ENCODE results near the gene PTPRG. TPM values are rescaled to one million over a fixed set of nuclear protein-coding genes. Genes with fewer than 3 reads are reported as not detected.

Gene PTPRG
- total RNA-seq, 4 donors from 2014 or later = 33.5 to 56.6 (median 46.9) TPM

DNA sequence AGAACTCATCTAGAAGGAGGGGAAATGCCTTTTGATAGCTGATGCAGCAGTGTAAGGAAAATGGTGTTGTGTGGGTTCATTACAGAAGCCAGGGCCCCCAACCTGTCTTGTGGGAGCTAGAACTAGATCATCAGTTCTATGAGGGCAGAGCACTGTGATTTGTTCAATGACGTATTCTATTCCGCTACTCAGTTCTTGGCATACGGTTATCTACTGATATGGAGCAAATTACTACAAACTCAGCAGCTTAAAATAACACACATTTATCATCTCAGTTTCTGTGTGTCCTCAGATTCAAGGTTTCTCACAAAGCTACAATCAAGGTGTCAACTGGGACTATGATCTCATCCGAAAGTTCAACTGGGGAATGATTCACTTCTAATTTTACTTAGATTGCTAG lies 561.4 kb downstream of the PTPRG start:
- H3K27me3 ChIP-seq = no peaks in the 10 kb centered on the region
- no peak overlapping the region for H3K27ac ChIP-seq
- no peaks in the 10 kb centered on the region for H3K9me3 ChIP-seq
- TF ChIP-seq CTCF (IDR thresholded peaks at IDR 0.05) = no peak
- no peak for TF ChIP-seq POLR2A (IDR thresholded peaks at IDR 0.05)
- H3K36me3 ChIP-seq = no peaks in the 10 kb centered on the region
- no peaks in the 10 kb centered on the region for H3K4me1 ChIP-seq
- H3K4me3 ChIP-seq = no peak overlapping the region
- DNase-seq = no peak

DNA sequence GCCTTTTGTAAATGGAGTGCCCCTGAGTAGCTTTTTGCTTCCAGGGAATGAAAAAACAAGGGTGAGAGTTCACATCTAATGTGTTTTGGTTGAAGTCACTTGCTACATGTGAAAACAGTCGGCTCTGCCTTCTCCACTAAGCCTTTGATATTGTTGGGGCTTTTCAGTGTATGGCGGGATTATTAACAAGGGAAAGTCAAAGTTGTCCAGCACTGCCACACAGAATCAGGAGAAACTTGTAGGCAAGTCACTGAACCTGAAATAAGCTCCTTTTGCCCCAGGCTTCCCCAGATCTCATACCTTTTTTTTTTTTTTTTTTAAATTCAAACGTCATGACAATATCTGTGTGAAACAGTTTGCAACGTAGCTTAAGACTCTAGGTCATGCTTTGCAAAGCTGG lies 564.0 kb downstream of the PTPRG start:
- Histone ChIP-seq H3K27ac (no peak overlapping the region), H3K4me1 (no peaks in the 10 kb centered on the region), H3K4me3 (no peak overlapping the region), H3K27me3 (no peaks in the 10 kb centered on the region), H3K36me3 (no peaks in the 10 kb centered on the region), H3K9me3 (no peaks in the 10 kb centered on the region)
- TF ChIP-seq POLR2A (IDR thresholded peaks at IDR 0.05) (no peak), CTCF (IDR thresholded peaks at IDR 0.05) (no peak)
- DNase-seq = no peak

- H3K4me3 ChIP-seq = no peak overlapping the region
- no peaks in the 10 kb centered on the region for H3K9me3 ChIP-seq
- no peaks in the 10 kb centered on the region for H3K27me3 ChIP-seq
- no peak for DNase-seq
- TF ChIP-seq POLR2A (IDR thresholded peaks at IDR 0.05) (no peak), CTCF (IDR thresholded peaks at IDR 0.05) (no peak)
- H3K36me3 ChIP-seq = no peaks in the 10 kb centered on the region
- H3K4me1 ChIP-seq = no peaks in the 10 kb centered on the region
- H3K27ac ChIP-seq = no peak overlapping the region
Measured at GRCh38 chr3:62127116-62127515, 565.7 kb downstream of the PTPRG start.

- no peak overlapping the region for H3K27ac ChIP-seq
- no peaks in the 10 kb centered on the region for H3K4me1 ChIP-seq
- H3K36me3 ChIP-seq = no peaks in the 10 kb centered on the region
- no peaks in the 10 kb centered on the region for H3K9me3 ChIP-seq
- no peak overlapping the region for H3K4me3 ChIP-seq
- no peak for DNase-seq
- no peak for TF ChIP-seq CTCF (IDR thresholded peaks at IDR 0.05)
- TF ChIP-seq POLR2A (IDR thresholded peaks at IDR 0.05) = no peak
- H3K27me3 ChIP-seq = no peaks in the 10 kb centered on the region
Measured at GRCh38 chr3:62128051-62128450, 566.7 kb downstream of the PTPRG start.

GRCh38 chr3:62128681-62129080 lies 567.3 kb downstream of the PTPRG start:
- Histone ChIP-seq H3K9me3 (no peaks in the 10 kb centered on the region), H3K27me3 (no peaks in the 10 kb centered on the region), H3K4me1 (no peaks in the 10 kb centered on the region), H3K36me3 (no peaks in the 10 kb centered on the region), H3K4me3 (no peak overlapping the region), H3K27ac (no peak overlapping the region)
- TF ChIP-seq CTCF (IDR thresholded peaks at IDR 0.05) (no peak), POLR2A (IDR thresholded peaks at IDR 0.05) (no peak)
- no peak for DNase-seq

GRCh38 chr3:62131050-62131449 lies 569.7 kb downstream of the PTPRG start:
- Histone ChIP-seq H3K9me3 (no peaks in the 10 kb centered on the region), H3K4me1 (no peaks in the 10 kb centered on the region), H3K27me3 (no peaks in the 10 kb centered on the region), H3K4me3 (no peak overlapping the region), H3K36me3 (no peaks in the 10 kb centered on the region), H3K27ac (no peak overlapping the region)
- TF ChIP-seq POLR2A (IDR thresholded peaks at IDR 0.05) (no peak), CTCF (IDR thresholded peaks at IDR 0.05) (no peak)
- DNase-seq = no peak
